ENCODE data around the gene MRPS16.

DNA sequence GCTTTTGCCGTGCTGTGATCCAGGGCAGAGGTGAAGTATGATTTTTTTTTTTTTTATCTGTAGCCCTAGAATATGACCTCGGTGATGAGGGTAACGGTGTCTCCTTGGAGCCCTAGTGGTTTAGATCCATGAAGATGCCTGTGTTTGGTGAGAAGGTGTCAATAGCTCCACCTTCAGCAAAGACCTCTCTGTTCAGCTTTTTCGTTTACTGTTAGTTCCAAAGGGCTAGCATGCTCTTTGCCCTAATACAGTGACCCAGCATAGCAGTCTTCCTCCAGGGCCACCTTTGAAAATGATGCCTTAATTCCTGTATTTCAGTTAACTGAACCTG is 746 bp upstream of the MRPS16 start:
- TF ChIP-seq, protein P1, sequence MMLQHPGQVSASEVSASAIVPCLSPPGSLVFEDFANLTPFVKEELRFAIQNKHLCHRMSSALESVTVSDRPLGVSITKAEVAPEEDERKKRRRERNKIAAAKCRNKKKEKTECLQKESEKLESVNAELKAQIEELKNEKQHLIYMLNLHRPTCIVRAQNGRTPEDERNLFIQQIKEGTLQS (IDR thresholded peaks at IDR 0.05): no peak
- TF ChIP-seq, protein P1 (CRISPR knock-in tag; conservative IDR thresholded peaks at IDR 0.05): no peak
- TF ChIP-seq, protein P2, sequence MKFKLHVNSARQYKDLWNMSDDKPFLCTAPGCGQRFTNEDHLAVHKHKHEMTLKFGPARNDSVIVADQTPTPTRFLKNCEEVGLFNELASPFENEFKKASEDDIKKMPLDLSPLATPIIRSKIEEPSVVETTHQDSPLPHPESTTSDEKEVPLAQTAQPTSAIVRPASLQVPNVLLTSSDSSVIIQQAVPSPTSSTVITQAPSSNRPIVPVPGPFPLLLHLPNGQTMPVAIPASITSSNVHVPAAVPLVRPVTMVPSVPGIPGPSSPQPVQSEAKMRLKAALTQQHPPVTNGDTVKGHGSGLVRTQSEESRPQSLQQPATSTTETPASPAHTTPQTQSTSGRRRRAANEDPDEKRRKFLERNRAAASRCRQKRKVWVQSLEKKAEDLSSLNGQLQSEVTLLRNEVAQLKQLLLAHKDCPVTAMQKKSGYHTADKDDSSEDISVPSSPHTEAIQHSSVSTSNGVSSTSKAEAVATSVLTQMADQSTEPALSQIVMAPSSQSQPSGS (CRISPR knock-in tag; IDR thresholded peaks at IDR 0.05): no peak
- TF ChIP-seq GATA2 (CRISPR knock-in tag; IDR thresholded peaks at IDR 0.05) (no peak), MTA2 (IDR thresholded peaks at IDR 0.05; ENCODE audit: low read depth) (no peak), RCOR1 (IDR thresholded peaks at IDR 0.05; ENCODE audit: borderline replicate concordance in 1 of 2, low read depth in 2 of 2, low read length in 2 of 2) (peak in 1 of 2 experiments; percentile 54; a peak in 2 of 4 replicates), POLR2AphosphoS5 (IDR thresholded peaks at IDR 0.05; ENCODE audit: control insufficient read depth, insufficient read depth, low read depth, low read length) (no peak), YY1 (IDR thresholded peaks at IDR 0.05; ENCODE audit: borderline replicate concordance in 1 of 3, control insufficient read depth in 1 of 3, extremely low read depth in 1 of 3, insufficient read depth in 3 of 3, insufficient read length in 1 of 3, insufficient replicate concordance in 2 of 3, low read depth in 1 of 3, low read length in 2 of 3) (peak in 1 of 3 experiments; percentile 26), EP300 (IDR thresholded peaks at IDR 0.05; ENCODE audit: low read length) (no peak), NFXL1 (CRISPR knock-in tag; IDR thresholded peaks at IDR 0.05) (no peak), ZNF146 (CRISPR knock-in tag; IDR thresholded peaks at IDR 0.05; ENCODE audit: unreplicated experiment) (no peak)
- TF ChIP-seq, protein P3, sequence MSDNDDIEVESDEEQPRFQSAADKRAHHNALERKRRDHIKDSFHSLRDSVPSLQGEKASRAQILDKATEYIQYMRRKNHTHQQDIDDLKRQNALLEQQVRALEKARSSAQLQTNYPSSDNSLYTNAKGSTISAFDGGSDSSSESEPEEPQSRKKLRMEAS (CRISPR knock-in tag; IDR thresholded peaks at IDR 0.05): no peak
- TF ChIP-seq, protein P4, sequence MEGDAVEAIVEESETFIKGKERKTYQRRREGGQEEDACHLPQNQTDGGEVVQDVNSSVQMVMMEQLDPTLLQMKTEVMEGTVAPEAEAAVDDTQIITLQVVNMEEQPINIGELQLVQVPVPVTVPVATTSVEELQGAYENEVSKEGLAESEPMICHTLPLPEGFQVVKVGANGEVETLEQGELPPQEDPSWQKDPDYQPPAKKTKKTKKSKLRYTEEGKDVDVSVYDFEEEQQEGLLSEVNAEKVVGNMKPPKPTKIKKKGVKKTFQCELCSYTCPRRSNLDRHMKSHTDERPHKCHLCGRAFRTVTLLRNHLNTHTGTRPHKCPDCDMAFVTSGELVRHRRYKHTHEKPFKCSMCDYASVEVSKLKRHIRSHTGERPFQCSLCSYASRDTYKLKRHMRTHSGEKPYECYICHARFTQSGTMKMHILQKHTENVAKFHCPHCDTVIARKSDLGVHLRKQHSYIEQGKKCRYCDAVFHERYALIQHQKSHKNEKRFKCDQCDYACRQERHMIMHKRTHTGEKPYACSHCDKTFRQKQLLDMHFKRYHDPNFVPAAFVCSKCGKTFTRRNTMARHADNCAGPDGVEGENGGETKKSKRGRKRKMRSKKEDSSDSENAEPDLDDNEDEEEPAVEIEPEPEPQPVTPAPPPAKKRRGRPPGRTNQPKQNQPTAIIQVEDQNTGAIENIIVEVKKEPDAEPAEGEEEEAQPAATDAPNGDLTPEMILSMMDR (IDR thresholded peaks at IDR 0.05 in 2 of 3, conservative IDR thresholded peaks at IDR 0.05 in 1 of 3; ENCODE audit: insufficient read depth in 2 of 3, low read depth in 1 of 3, low read length in 3 of 3): peak; percentile 41 to 71 (median 58); a peak in 4 of 6 replicates
